ENCODE measurements around the gene RXRA.

RXRA gene

GRCh38 chr9:134440636-134441226, 114.5 kb downstream of the RXRA start:
- no peak for DNase-seq (ENCODE audit: insufficient read length, low spot score)
- FAIRE-seq = no peak

GRCh38 chr9:134441227-134442084, 115.2 kb downstream of the RXRA start:
- FAIRE-seq = no peak
- DNase-seq (ENCODE audit: insufficient read length, low spot score) = no peak

GRCh38 chr9:134442085-134442474, 115.8 kb downstream of the RXRA start:
- no peak for DNase-seq (ENCODE audit: insufficient read length, low spot score)
- FAIRE-seq = no peak

- DNase-seq (ENCODE audit: insufficient read length, low spot score) (no peak), FAIRE-seq (no peak)
These were observed 116.4 kb downstream of the RXRA start for GRCh38 chr9:134442486-134443173.

GRCh38 chr9:134443174-134444037, 117.2 kb downstream of the RXRA start:
- FAIRE-seq (no peak), DNase-seq (ENCODE audit: insufficient read length, low spot score) (peak; percentile 86)

GRCh38 chr9:134444038-134444315, 117.7 kb downstream of the RXRA start:
- FAIRE-seq (no peak), DNase-seq (ENCODE audit: insufficient read length, low spot score) (no peak)

- FAIRE-seq (no peak), DNase-seq (ENCODE audit: insufficient read length, low spot score) (no peak)
These were observed 118.7 kb downstream of the RXRA start for GRCh38 chr9:134445000-134445399.

GRCh38 chr9:134449180-134449916, 123.1 kb downstream of the RXRA start:
- peak; percentile 91 for FAIRE-seq

GRCh38 chr9:134451700-134452458, 125.6 kb downstream of the RXRA start:
- DNase-seq (ENCODE audit: insufficient read length, low spot score) (no peak), FAIRE-seq (no peak)

More at GRCh38 chr9:134449180-134449916, 123.1 kb downstream of the RXRA start:
- peak; percentile 92 for DNase-seq (ENCODE audit: insufficient read length, low spot score)

GRCh38 chr9:134452728-134453127, 126.5 kb downstream of the RXRA start:
- no peak for FAIRE-seq
- DNase-seq (ENCODE audit: insufficient read length, low spot score) = no peak

GRCh38 chr9:134453776-134454475, 127.7 kb downstream of the RXRA start:
- FAIRE-seq (no peak), DNase-seq (ENCODE audit: insufficient read length, low spot score) (no peak)

- FAIRE-seq (no peak), DNase-seq (ENCODE audit: insufficient read length, low spot score) (no peak)
These were observed 128.2 kb downstream of the RXRA start for GRCh38 chr9:134454476-134454857.

GRCh38 chr9:134455021-134455471, 128.8 kb downstream of the RXRA start:
- FAIRE-seq = no peak
- DNase-seq (ENCODE audit: insufficient read length, low spot score) = no peak

GRCh38 chr9:134455537-134455933, 129.3 kb downstream of the RXRA start:
- DNase-seq (ENCODE audit: insufficient read length, low spot score) = no peak
- FAIRE-seq = no peak

GRCh38 chr9:134455934-134456755, 129.9 kb downstream of the RXRA start:
- DNase-seq (ENCODE audit: insufficient read length, low spot score) (peak; percentile 63), FAIRE-seq (no peak)

GRCh38 chr9:134456756-134457305, 130.6 kb downstream of the RXRA start:
- FAIRE-seq = no peak
- DNase-seq (ENCODE audit: insufficient read length, low spot score) = no peak

GRCh38 chr9:134457321-134458206, 131.3 kb downstream of the RXRA start:
- FAIRE-seq = no peak

More at GRCh38 chr9:134457321-134458206, 131.3 kb downstream of the RXRA start:
- DNase-seq (ENCODE audit: insufficient read length, low spot score) = no peak

Data from HTR-8/SVneo (cell line).